Activated CD8-positive, alpha-beta memory T cell treated with anti-CD3 and anti-CD28 coated beads, Interleukin-2, amount 10 ng/mL, durations not matched to agents 7 days and 5 days (primary cell): ENCODE results near the gene MOSMO. TPM values are rescaled to one million over a fixed set of nuclear protein-coding genes. Genes with fewer than 3 reads are reported as not detected.

Experiments used
- ATAC-seq: fragments of 150-1000 bp; cut with Tn5 transposase; one replicate; pipeline ENCODE4 v1.10.0; 2021; ENCODE audit warnings: moderate library complexity
- CTCF ChIA-PET: fragments of 350-600 bp; sonication (Branson Sonifier 250); formaldehyde crosslinking; loops from one replicate; lab custom pipeline; 2021; ENCODE audit warnings: antibody characterized with exemption; lab: Charles Lee
- DNase-seq: peaks from one replicate; pipeline ENCODE4 v3.0.0-alpha.2; 2020
- H3K27ac Mint-ChIP-seq: one replicate; pipeline ENCODE4 v1.8.0; 2021; ENCODE audit warnings: mild to moderate bottlenecking, mixed read lengths
- H3K27me3 Mint-ChIP-seq: one replicate; pipeline ENCODE4 v1.8.0; 2021; ENCODE audit warnings: mixed read lengths
- H3K36me3 Mint-ChIP-seq: one replicate; pipeline ENCODE4 v1.8.0; 2021; ENCODE audit warnings: mild to moderate bottlenecking, mixed read lengths
- H3K4me1 Mint-ChIP-seq: one replicate; pipeline ENCODE4 v1.8.0; 2021; ENCODE audit warnings: mixed read lengths
- H3K4me3 Mint-ChIP-seq: one replicate; pipeline ENCODE4 v1.8.0; 2021; ENCODE audit warnings: mild to moderate bottlenecking, moderate library complexity, mixed read lengths
- H3K9me3 Mint-ChIP-seq: one replicate; pipeline ENCODE4 v1.8.0; 2022; ENCODE audit warnings: low read depth, mixed read lengths
- total RNA-seq, 2 experiments: library from RNA; stranded (reverse); gene quantifications; one replicate each; pipeline ENCODE4 v1.2.3, GENCODE V29; 2021

The MOSMO gene
- total RNA-seq: 10 to 100 TPM; 10.2 to 12.6 TPM

- Mint-ChIP-seq H3K4me1 (peaks cover 34% of the 10 kb centered on the region), H3K9me3 (no peaks in the 10 kb centered on the region), H3K27me3 (no peaks in the 10 kb centered on the region), H3K27ac (peak within 1 kb of the TSS; percentile 81), H3K36me3 (no peaks in the 10 kb centered on the region), H3K4me3 (peak within 1 kb of the TSS; percentile 85)
- DNase-seq: peak; percentile 73
- ATAC-seq: peak; percentile 96
- CTCF ChIA-PET: interaction anchor here (0.7 to 16.4 kb wide), 6 partner anchors 16 to 289 kb away, joined by 3 to 296 read pairs (median 6); partner anchors contain the start of gene POLR3E
These were observed at the start of gene MOSMO for GRCh38 chr16:22007509-22008214. Gene MOSMO (plus strand): TSS chr16:22008111. CDS start chr16:22008302, 191 bp downstream.

- ATAC-seq: peak; percentile 75
- CTCF ChIA-PET: interaction anchor here (0.7 to 1.5 kb wide), 2 partner anchors 118 to 140 kb away, joined by 3 read pairs; no protein-coding TSS in a partner anchor
- H3K4me3 Mint-ChIP-seq: no peak overlapping the region
These were observed 48.9 kb upstream of the MOSMO start for GRCh38 chr16:21959050-21959449.

GRCh38 chr16:21962475-21962874, 45.4 kb upstream of the MOSMO start:
- Mint-ChIP-seq H3K4me1 (peaks cover 26% of the 10 kb centered on the region), H3K27me3 (no peaks in the 10 kb centered on the region)
- no peak for ATAC-seq

More at GRCh38 chr16:21959050-21959449, 48.9 kb upstream of the MOSMO start:
- peak; percentile 54 for DNase-seq
- peaks cover 57% of the 10 kb centered on the region for H3K36me3 Mint-ChIP-seq
- no peaks in the 10 kb centered on the region for H3K9me3 Mint-ChIP-seq
- peaks cover 50% of the 10 kb centered on the region for H3K4me1 Mint-ChIP-seq
- peak overlapping the region; percentile 63 for H3K27ac Mint-ChIP-seq
- no peaks in the 10 kb centered on the region for H3K27me3 Mint-ChIP-seq

GRCh38 chr16:21963887-21964286, 44.0 kb upstream of the MOSMO start:
- peaks cover 13% of the 10 kb centered on the region for H3K4me1 Mint-ChIP-seq
- ATAC-seq (no peak), DNase-seq (no peak)
- CTCF ChIA-PET: interaction anchor here (1.3 to 1.9 kb wide), 2 partner anchors 13 to 114 kb away, joined by 3 to 4 read pairs; no protein-coding TSS in a partner anchor
- H3K36me3 Mint-ChIP-seq: peaks cover 61% of the 10 kb centered on the region
- H3K4me3 Mint-ChIP-seq: no peak overlapping the region
- no peaks in the 10 kb centered on the region for H3K27me3 Mint-ChIP-seq
- no peak overlapping the region for H3K27ac Mint-ChIP-seq
- no peaks in the 10 kb centered on the region for H3K9me3 Mint-ChIP-seq

More at GRCh38 chr16:21962475-21962874, 45.4 kb upstream of the MOSMO start:
- Mint-ChIP-seq H3K4me3 (no peak overlapping the region), H3K36me3 (peaks cover 67% of the 10 kb centered on the region), H3K9me3 (no peaks in the 10 kb centered on the region), H3K27ac (peak overlapping the region; percentile 1)
- CTCF ChIA-PET: interaction anchor here (1.1 kb wide), 1 partner anchor 12 kb away, joined by 4 read pairs; no protein-coding TSS in a partner anchor
- DNase-seq: no peak

- H3K4me3 Mint-ChIP-seq: no peak overlapping the region
- no peaks in the 10 kb centered on the region for H3K9me3 Mint-ChIP-seq
- CTCF ChIA-PET: interaction anchor here (1.2 to 1.9 kb wide), 3 partner anchors 14 to 114 kb away, joined by 3 to 4 read pairs (median 3); no protein-coding TSS in a partner anchor
- H3K4me1 Mint-ChIP-seq: peaks cover 8% of the 10 kb centered on the region
- H3K27me3 Mint-ChIP-seq: no peaks in the 10 kb centered on the region
- H3K36me3 Mint-ChIP-seq: peaks cover 57% of the 10 kb centered on the region
- DNase-seq (no peak), ATAC-seq (no peak)
- no peak overlapping the region for H3K27ac Mint-ChIP-seq
These were observed 43.6 kb upstream of the MOSMO start for GRCh38 chr16:21964353-21964752.

- CTCF ChIA-PET: no interaction called here
- DNase-seq: no peak
- Mint-ChIP-seq H3K4me3 (no peak overlapping the region), H3K4me1 (peaks cover 3% of the 10 kb centered on the region), H3K27ac (no peak overlapping the region), H3K9me3 (no peaks in the 10 kb centered on the region), H3K36me3 (peaks cover 42% of the 10 kb centered on the region), H3K27me3 (no peaks in the 10 kb centered on the region)
- ATAC-seq: no peak
These were observed 36.1 kb upstream of the MOSMO start for GRCh38 chr16:21971856-21972255.

- Mint-ChIP-seq H3K9me3 (no peaks in the 10 kb centered on the region), H3K4me1 (peaks cover 3% of the 10 kb centered on the region), H3K27me3 (no peaks in the 10 kb centered on the region), H3K27ac (no peak overlapping the region), H3K36me3 (peaks cover 47% of the 10 kb centered on the region), H3K4me3 (no peak overlapping the region)
- DNase-seq (no peak), ATAC-seq (no peak)
- CTCF ChIA-PET: interaction anchor here (1.2 kb wide), 1 partner anchor 17 kb away, joined by 3 read pairs; no protein-coding TSS in a partner anchor
These were observed 34.0 kb upstream of the MOSMO start for GRCh38 chr16:21973945-21974344.

- no peak overlapping the region for H3K4me3 Mint-ChIP-seq
- no peaks in the 10 kb centered on the region for H3K4me1 Mint-ChIP-seq
- no peak overlapping the region for H3K27ac Mint-ChIP-seq
- H3K36me3 Mint-ChIP-seq: peaks cover 54% of the 10 kb centered on the region
- CTCF ChIA-PET: interaction anchor here (1.6 kb wide), 2 partner anchors 10 to 98 kb away, joined by 4 to 5 read pairs; no protein-coding TSS in a partner anchor
- ATAC-seq (no peak), DNase-seq (no peak)
- H3K27me3 Mint-ChIP-seq: no peaks in the 10 kb centered on the region
- H3K9me3 Mint-ChIP-seq: no peaks in the 10 kb centered on the region
These were observed 27.9 kb upstream of the MOSMO start for GRCh38 chr16:21980032-21980431.

- no peaks in the 10 kb centered on the region for H3K9me3 Mint-ChIP-seq
- H3K4me3 Mint-ChIP-seq: no peak overlapping the region
- DNase-seq (no peak), ATAC-seq (no peak)
- peaks cover 52% of the 10 kb centered on the region for H3K36me3 Mint-ChIP-seq
- no peak overlapping the region for H3K27ac Mint-ChIP-seq
- CTCF ChIA-PET: interaction anchor here (1.2 kb wide), 1 partner anchor 96 kb away, joined by 6 read pairs; no protein-coding TSS in a partner anchor
- no peaks in the 10 kb centered on the region for H3K4me1 Mint-ChIP-seq
- H3K27me3 Mint-ChIP-seq: no peaks in the 10 kb centered on the region
These were observed 25.8 kb upstream of the MOSMO start for GRCh38 chr16:21982108-21982507.

GRCh38 chr16:21984062-21984461, 23.8 kb upstream of the MOSMO start:
- Mint-ChIP-seq H3K36me3 (peaks cover 39% of the 10 kb centered on the region), H3K4me3 (no peak overlapping the region), H3K4me1 (no peaks in the 10 kb centered on the region), H3K27ac (no peak overlapping the region), H3K9me3 (no peaks in the 10 kb centered on the region), H3K27me3 (no peaks in the 10 kb centered on the region)
- CTCF ChIA-PET: interaction anchor here (1.2 kb wide), 1 partner anchor 94 kb away, joined by 3 read pairs; no protein-coding TSS in a partner anchor
- no peak for ATAC-seq
- DNase-seq: no peak

GRCh38 chr16:21985524-21985923, 22.4 kb upstream of the MOSMO start:
- no peak overlapping the region for H3K4me3 Mint-ChIP-seq
- DNase-seq (no peak), ATAC-seq (no peak)
- H3K9me3 Mint-ChIP-seq: no peaks in the 10 kb centered on the region
- no peaks in the 10 kb centered on the region for H3K27me3 Mint-ChIP-seq
- CTCF ChIA-PET: no interaction called here
- H3K36me3 Mint-ChIP-seq: peaks cover 26% of the 10 kb centered on the region
- no peak overlapping the region for H3K27ac Mint-ChIP-seq
- H3K4me1 Mint-ChIP-seq: peaks cover 7% of the 10 kb centered on the region

GRCh38 chr16:21986692-21987246, 21.1 kb upstream of the MOSMO start:
- Mint-ChIP-seq H3K27me3 (no peaks in the 10 kb centered on the region), H3K4me1 (peaks cover 16% of the 10 kb centered on the region), H3K4me3 (no peak overlapping the region), H3K27ac (no peak overlapping the region), H3K36me3 (peaks cover 18% of the 10 kb centered on the region), H3K9me3 (no peaks in the 10 kb centered on the region)
- ATAC-seq: no peak
- no peak for DNase-seq
- CTCF ChIA-PET: no interaction called here

GRCh38 chr16:21987498-21987897, 20.4 kb upstream of the MOSMO start:
- no peaks in the 10 kb centered on the region for H3K9me3 Mint-ChIP-seq
- no peak overlapping the region for H3K4me3 Mint-ChIP-seq
- DNase-seq (no peak), ATAC-seq (no peak)
- no peak overlapping the region for H3K27ac Mint-ChIP-seq
- CTCF ChIA-PET: interaction anchor here (1.6 kb wide), 1 partner anchor 90 kb away, joined by 4 read pairs; no protein-coding TSS in a partner anchor
- peaks cover 19% of the 10 kb centered on the region for H3K4me1 Mint-ChIP-seq
- H3K27me3 Mint-ChIP-seq: no peaks in the 10 kb centered on the region
- peaks cover 13% of the 10 kb centered on the region for H3K36me3 Mint-ChIP-seq
